Activated CD8-positive, alpha-beta memory T cell treated with anti-CD3 and anti-CD28 coated beads, Interleukin-2, amount 10 ng/mL, durations not matched to agents 7 days and 5 days (primary cell): ENCODE measurements around the gene EFHD2. TPM values are rescaled to one million over a fixed set of nuclear protein-coding genes. Genes with fewer than 3 reads are reported as not detected.
"Not testable (repeated sequence)": the region's sequence is repeated elsewhere in the genome, so short reads cannot be mapped to it uniquely, and the experiment has no call there.

Experiments
- ATAC-seq: fragments of 150-1000 bp; cut with Tn5 transposase; one replicate; pipeline ENCODE4 v1.10.0; 2021; ENCODE audit warnings: moderate library complexity
- CTCF ChIA-PET: fragments of 350-600 bp; sonication (Branson Sonifier 250); formaldehyde crosslinking; loops from one replicate; lab custom pipeline; 2021; ENCODE audit warnings: antibody characterized with exemption; lab: Charles Lee
- DNase-seq: peaks from one replicate; pipeline ENCODE4 v3.0.0-alpha.2; 2020
- H3K27ac Mint-ChIP-seq: one replicate; pipeline ENCODE4 v1.8.0; 2021; ENCODE audit warnings: mild to moderate bottlenecking, mixed read lengths
- H3K27me3 Mint-ChIP-seq: one replicate; pipeline ENCODE4 v1.8.0; 2021; ENCODE audit warnings: mixed read lengths
- H3K36me3 Mint-ChIP-seq: one replicate; pipeline ENCODE4 v1.8.0; 2021; ENCODE audit warnings: mild to moderate bottlenecking, mixed read lengths
- H3K4me1 Mint-ChIP-seq: one replicate; pipeline ENCODE4 v1.8.0; 2021; ENCODE audit warnings: mixed read lengths
- H3K4me3 Mint-ChIP-seq: one replicate; pipeline ENCODE4 v1.8.0; 2021; ENCODE audit warnings: mild to moderate bottlenecking, moderate library complexity, mixed read lengths
- H3K9me3 Mint-ChIP-seq: one replicate; pipeline ENCODE4 v1.8.0; 2022; ENCODE audit warnings: low read depth, mixed read lengths
- total RNA-seq, 2 experiments: library from RNA; stranded (reverse); gene quantifications; one replicate each; pipeline ENCODE4 v1.2.3, GENCODE V29; 2021

The EFHD2 gene
- total RNA-seq, 2 experiments from 2014 or later, result 95.4 to 98.9 TPM

- H3K27ac Mint-ChIP-seq, result no peak overlapping the region
- CTCF ChIA-PET, result interaction anchor here (1.1 to 1.2 kb wide), 2 partner anchors 49 to 53 kb away, joined by 3 to 7 read pairs; no protein-coding TSS in a partner anchor
These were observed 27.9 kb upstream of the EFHD2 start for GRCh38 chr1:15381805-15382204.

GRCh38 chr1:15382601-15383518 is 26.8 kb upstream of the EFHD2 start:
- CTCF ChIA-PET, result interaction anchor here (1.1 to 1.5 kb wide), 3 partner anchors 48 to 59 kb away, joined by 3 to 7 read pairs (median 4); no protein-coding TSS in a partner anchor
- DNase-seq (no peak), ATAC-seq (no peak)
- no peaks in the 10 kb centered on the region for H3K36me3 Mint-ChIP-seq
- H3K27ac Mint-ChIP-seq, result no peak overlapping the region
- no peak overlapping the region for H3K4me3 Mint-ChIP-seq
- H3K27me3 Mint-ChIP-seq, result peaks cover 48% of the 10 kb centered on the region
- no peaks in the 10 kb centered on the region for H3K9me3 Mint-ChIP-seq
- H3K4me1 Mint-ChIP-seq, result peaks cover 14% of the 10 kb centered on the region

More at GRCh38 chr1:15381805-15382204, 27.9 kb upstream of the EFHD2 start:
- Mint-ChIP-seq H3K9me3 (no peaks in the 10 kb centered on the region), H3K36me3 (no peaks in the 10 kb centered on the region), H3K27me3 (peaks cover 45% of the 10 kb centered on the region), H3K4me3 (no peak overlapping the region), H3K4me1 (peaks cover 14% of the 10 kb centered on the region)
- ATAC-seq (no peak), DNase-seq (no peak)

GRCh38 chr1:15383810-15384209 is 25.9 kb upstream of the EFHD2 start:
- peaks cover 48% of the 10 kb centered on the region for H3K27me3 Mint-ChIP-seq
- no peak overlapping the region for H3K27ac Mint-ChIP-seq
- no peaks in the 10 kb centered on the region for H3K9me3 Mint-ChIP-seq
- CTCF ChIA-PET, result interaction anchor here (1.5 to 3.3 kb wide), 2 partner anchors 47 to 60 kb away, joined by 4 to 12 read pairs; no protein-coding TSS in a partner anchor
- no peaks in the 10 kb centered on the region for H3K36me3 Mint-ChIP-seq
- DNase-seq (no peak), ATAC-seq (peak; percentile 23)
- peaks cover 14% of the 10 kb centered on the region for H3K4me1 Mint-ChIP-seq
- no peak overlapping the region for H3K4me3 Mint-ChIP-seq

GRCh38 chr1:15384301-15384901 is 25.3 kb upstream of the EFHD2 start:
- DNase-seq (no peak), ATAC-seq (no peak)
- H3K9me3 Mint-ChIP-seq, result no peaks in the 10 kb centered on the region
- CTCF ChIA-PET, result interaction anchor here (1.5 to 3.3 kb wide), 2 partner anchors 46 to 61 kb away, joined by 4 to 12 read pairs; no protein-coding TSS in a partner anchor
- H3K27me3 Mint-ChIP-seq, result peaks cover 47% of the 10 kb centered on the region
- H3K4me3 Mint-ChIP-seq, result peak overlapping the region; percentile 39
- H3K36me3 Mint-ChIP-seq, result no peaks in the 10 kb centered on the region
- peaks cover 14% of the 10 kb centered on the region for H3K4me1 Mint-ChIP-seq
- no peak overlapping the region for H3K27ac Mint-ChIP-seq

GRCh38 chr1:15385420-15385819 is 24.3 kb upstream of the EFHD2 start:
- CTCF ChIA-PET, result interaction anchor here (0.8 to 3.3 kb wide), 5 partner anchors 18 to 257 kb away, joined by 3 to 12 read pairs (median 3); partner anchors contain the start of gene CASP9
- no peaks in the 10 kb centered on the region for H3K9me3 Mint-ChIP-seq

GRCh38 chr1:15386164-15386749 is 23.4 kb upstream of the EFHD2 start:
- CTCF ChIA-PET, result interaction anchor here (0.8 to 3.3 kb wide), 6 partner anchors 19 to 258 kb away, joined by 3 to 12 read pairs (median 3); partner anchors contain the start of gene CASP9
- H3K36me3 Mint-ChIP-seq, result no peaks in the 10 kb centered on the region
- H3K9me3 Mint-ChIP-seq, result no peaks in the 10 kb centered on the region
- DNase-seq (peak; percentile 43), ATAC-seq (peak; percentile 27)
- peaks cover 14% of the 10 kb centered on the region for H3K4me1 Mint-ChIP-seq
- peaks cover 40% of the 10 kb centered on the region for H3K27me3 Mint-ChIP-seq
- H3K4me3 Mint-ChIP-seq, result no peak overlapping the region
- no peak overlapping the region for H3K27ac Mint-ChIP-seq

More at GRCh38 chr1:15385420-15385819, 24.3 kb upstream of the EFHD2 start:
- Mint-ChIP-seq H3K27ac (no peak overlapping the region), H3K27me3 (peaks cover 40% of the 10 kb centered on the region), H3K4me3 (no peak overlapping the region), H3K4me1 (peaks cover 14% of the 10 kb centered on the region), H3K36me3 (no peaks in the 10 kb centered on the region)
- no peak for ATAC-seq
- DNase-seq, result no peak

- Mint-ChIP-seq H3K9me3 (no peaks in the 10 kb centered on the region), H3K4me1 (peaks cover 14% of the 10 kb centered on the region), H3K27ac (no peak overlapping the region), H3K36me3 (no peaks in the 10 kb centered on the region), H3K27me3 (peaks cover 44% of the 10 kb centered on the region), H3K4me3 (no peak overlapping the region)
- no peak for ATAC-seq
- DNase-seq, result no peak
- CTCF ChIA-PET, result no interaction called here
These were observed 21.3 kb upstream of the EFHD2 start for GRCh38 chr1:15388201-15388880.

GRCh38 chr1:15389828-15390227 is 19.9 kb upstream of the EFHD2 start:
- CTCF ChIA-PET, result interaction anchor here (1.0 kb wide), 1 partner anchor 46 kb away, joined by 3 read pairs; no protein-coding TSS in a partner anchor
- H3K36me3 Mint-ChIP-seq, DNase-seq, ATAC-seq, H3K27ac Mint-ChIP-seq, H3K4me3 Mint-ChIP-seq, H3K9me3 Mint-ChIP-seq: not testable (repeated sequence)
- peaks cover 10% of the 10 kb centered on the region for H3K4me1 Mint-ChIP-seq
- H3K27me3 Mint-ChIP-seq, result peaks cover 38% of the 10 kb centered on the region

- DNase-seq (no peak), ATAC-seq (no peak)
- H3K4me3 Mint-ChIP-seq, result no peak overlapping the region
- no peaks in the 10 kb centered on the region for H3K36me3 Mint-ChIP-seq
- no peak overlapping the region for H3K27ac Mint-ChIP-seq
- CTCF ChIA-PET, result no interaction called here
- H3K4me1 Mint-ChIP-seq, result peaks cover 8% of the 10 kb centered on the region
- H3K9me3 Mint-ChIP-seq, result no peaks in the 10 kb centered on the region
- peaks cover 29% of the 10 kb centered on the region for H3K27me3 Mint-ChIP-seq
These were observed 19.0 kb upstream of the EFHD2 start for GRCh38 chr1:15390667-15391066.

- Mint-ChIP-seq H3K9me3 (no peaks in the 10 kb centered on the region), H3K4me3 (no peak overlapping the region), H3K27ac (no peak overlapping the region), H3K27me3 (peaks cover 23% of the 10 kb centered on the region), H3K4me1 (peaks cover 4% of the 10 kb centered on the region), H3K36me3 (no peaks in the 10 kb centered on the region)
- ATAC-seq (no peak), DNase-seq (no peak)
- CTCF ChIA-PET, result no interaction called here
These were observed 18.3 kb upstream of the EFHD2 start for GRCh38 chr1:15391366-15391765.

GRCh38 chr1:15393475-15394257 is 16.0 kb upstream of the EFHD2 start:
- no peaks in the 10 kb centered on the region for H3K4me1 Mint-ChIP-seq

GRCh38 chr1:15394258-15394690 is 15.4 kb upstream of the EFHD2 start:
- CTCF ChIA-PET, result no interaction called here
- ATAC-seq (no peak), DNase-seq (no peak)
- H3K4me1 Mint-ChIP-seq, result no peaks in the 10 kb centered on the region
- no peak overlapping the region for H3K4me3 Mint-ChIP-seq
- H3K27ac Mint-ChIP-seq, result no peak overlapping the region
- no peaks in the 10 kb centered on the region for H3K36me3 Mint-ChIP-seq
- H3K27me3 Mint-ChIP-seq, result peaks cover 7% of the 10 kb centered on the region
- peaks cover 4% of the 10 kb centered on the region for H3K9me3 Mint-ChIP-seq

More at GRCh38 chr1:15393475-15394257, 16.0 kb upstream of the EFHD2 start:
- no peak for ATAC-seq
- Mint-ChIP-seq H3K27me3 (peaks cover 7% of the 10 kb centered on the region), H3K27ac (no peak overlapping the region), H3K36me3 (no peaks in the 10 kb centered on the region), H3K9me3 (peaks cover 3% of the 10 kb centered on the region), H3K4me3 (no peak overlapping the region)
- no peak for DNase-seq
- CTCF ChIA-PET, result no interaction called here
